ENCODE data around the gene LRAT.
"Not testable (repeated sequence)": the region's sequence is repeated elsewhere in the genome, so short reads cannot be mapped to it uniquely, and the experiment has no call there.

The LRAT gene

DNA sequence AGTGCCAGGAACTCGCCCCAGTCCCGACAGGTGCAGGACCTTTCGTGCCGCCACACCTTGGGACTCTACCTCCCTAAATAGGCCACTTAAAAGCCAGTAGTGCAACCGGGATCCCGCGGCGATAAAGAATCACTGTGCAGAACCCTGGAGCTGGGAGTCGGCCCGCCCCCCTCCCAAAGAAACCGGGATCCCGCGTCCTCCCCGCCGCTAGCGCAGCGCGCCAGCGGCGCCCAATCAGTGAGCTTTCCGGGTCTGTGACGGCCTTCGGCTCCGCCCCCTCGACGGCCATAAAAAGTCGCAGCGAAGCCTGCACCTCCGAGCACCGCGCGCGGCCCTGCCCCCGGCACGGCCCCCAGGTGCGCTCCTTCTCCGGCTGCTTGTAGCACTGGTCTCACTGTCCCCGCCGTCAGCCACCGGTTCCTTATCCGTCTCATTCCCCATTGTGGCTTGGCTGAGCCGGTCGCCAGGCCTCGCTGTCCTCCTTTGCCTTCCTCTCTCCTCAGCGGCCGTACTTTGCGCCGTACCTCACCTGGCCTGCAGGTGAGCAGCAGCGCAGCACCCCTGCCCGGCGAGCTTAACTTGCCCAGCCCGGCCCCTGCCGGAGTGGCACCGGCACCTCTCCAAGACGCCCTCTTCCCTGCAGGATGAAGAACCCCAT is at the start of gene LRAT:
Gene LRAT (plus strand): TSS at position 318 of the 658 bp plus-strand sequence. CDS start 327 bp downstream, at position 645.
- peak; percentile 33 for DNase-seq (ENCODE audit: low read depth, low spot score)
- no peak within 1 kb of the TSS for H3K27ac ChIP-seq

DNA sequence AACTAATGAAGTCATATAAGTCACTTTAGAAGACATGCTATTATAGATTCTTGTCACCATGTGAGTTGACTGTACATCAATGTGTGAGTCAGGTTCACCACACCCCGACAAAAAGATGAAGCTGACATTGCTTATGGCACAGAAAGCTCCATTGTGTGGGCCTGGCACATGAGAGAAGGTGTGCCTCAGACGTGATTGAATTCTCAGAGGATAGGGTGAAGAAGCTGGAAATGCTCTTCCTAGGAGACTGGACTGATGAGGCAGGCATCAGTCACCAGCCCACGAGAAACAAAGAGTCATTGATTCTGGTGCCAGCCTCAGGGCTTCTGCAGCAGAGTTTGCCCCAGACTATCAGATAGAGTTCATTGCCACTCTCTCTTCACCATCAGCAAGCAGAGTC is 35.9 kb upstream of the LRAT start:
- peak; percentile 96 for DNase-seq (ENCODE audit: low read depth, low spot score)
- peak overlapping the region; percentile 86 for H3K27ac ChIP-seq

GRCh38 chr4:154709550-154709949 is 34.2 kb upstream of the LRAT start:
- DNase-seq (ENCODE audit: low read depth, low spot score), result no peak
- peak overlapping the region; percentile 86 for H3K27ac ChIP-seq

DNA sequence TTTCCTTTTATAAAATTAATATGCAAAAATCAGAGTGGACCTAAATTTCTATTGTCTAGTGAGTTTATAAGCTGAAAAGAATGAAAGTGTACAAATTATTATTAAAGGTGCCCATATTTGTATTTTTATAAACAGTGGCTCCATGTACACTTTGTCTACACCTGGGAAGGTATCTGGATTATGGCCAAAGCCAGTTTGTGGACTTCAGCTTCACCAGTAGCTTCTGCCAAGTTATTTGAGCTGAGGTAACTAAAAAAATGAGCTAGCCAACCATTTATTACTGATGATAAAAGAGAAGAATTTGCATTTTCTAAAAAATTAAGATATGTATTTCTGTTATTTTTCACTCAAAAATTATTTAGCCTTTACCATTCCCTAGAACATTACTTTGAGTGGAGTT is 32.3 kb upstream of the LRAT start:
- H3K27ac ChIP-seq, result no peak overlapping the region
- no peak for DNase-seq (ENCODE audit: low read depth, low spot score)

DNA sequence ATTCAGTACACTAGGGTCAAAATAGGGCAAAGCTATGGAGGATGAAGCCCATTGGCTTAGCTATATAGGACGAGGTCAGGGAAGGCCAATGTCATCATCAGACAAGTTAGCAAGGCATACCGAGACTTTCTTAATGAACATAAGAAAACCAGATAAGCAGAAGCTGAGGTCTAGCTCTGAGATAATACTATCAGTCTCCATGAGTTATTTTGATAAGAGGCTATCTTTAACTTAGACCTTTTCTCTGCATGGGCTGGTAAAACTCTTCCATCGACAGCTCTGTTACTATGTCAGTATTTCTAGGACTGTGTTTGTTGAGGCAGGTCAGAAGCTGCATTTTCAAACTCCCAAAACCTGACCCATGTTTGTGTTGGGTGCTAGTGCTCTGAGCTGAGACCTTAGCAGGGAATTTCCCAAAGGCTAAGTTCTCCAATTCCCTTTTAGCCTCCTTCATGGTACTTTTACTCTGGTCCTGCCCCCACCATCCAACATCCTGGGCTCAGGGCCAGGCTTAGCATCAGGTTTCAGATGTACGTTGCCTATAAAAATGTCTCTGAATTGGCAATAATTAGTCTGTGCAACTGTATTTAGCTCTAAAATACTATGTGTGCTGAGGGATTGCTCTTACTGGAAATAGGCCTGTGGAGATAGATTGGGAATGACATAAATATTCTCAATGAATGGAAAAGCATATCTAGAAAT is 29.3 kb upstream of the LRAT start:
- no peak for DNase-seq (ENCODE audit: low read depth, low spot score)
- H3K27ac ChIP-seq, result no peak overlapping the region

- peak overlapping the region; percentile 98 for H3K27ac ChIP-seq
- peak; percentile 79 for DNase-seq (ENCODE audit: low read depth, low spot score)
These were observed 24.7 kb upstream of the LRAT start for GRCh38 chr4:154719087-154719486.

GRCh38 chr4:154720123-154720522 is 23.7 kb upstream of the LRAT start:
- peak; percentile 96 for DNase-seq (ENCODE audit: low read depth, low spot score)
- peak overlapping the region; percentile 98 for H3K27ac ChIP-seq

DNA sequence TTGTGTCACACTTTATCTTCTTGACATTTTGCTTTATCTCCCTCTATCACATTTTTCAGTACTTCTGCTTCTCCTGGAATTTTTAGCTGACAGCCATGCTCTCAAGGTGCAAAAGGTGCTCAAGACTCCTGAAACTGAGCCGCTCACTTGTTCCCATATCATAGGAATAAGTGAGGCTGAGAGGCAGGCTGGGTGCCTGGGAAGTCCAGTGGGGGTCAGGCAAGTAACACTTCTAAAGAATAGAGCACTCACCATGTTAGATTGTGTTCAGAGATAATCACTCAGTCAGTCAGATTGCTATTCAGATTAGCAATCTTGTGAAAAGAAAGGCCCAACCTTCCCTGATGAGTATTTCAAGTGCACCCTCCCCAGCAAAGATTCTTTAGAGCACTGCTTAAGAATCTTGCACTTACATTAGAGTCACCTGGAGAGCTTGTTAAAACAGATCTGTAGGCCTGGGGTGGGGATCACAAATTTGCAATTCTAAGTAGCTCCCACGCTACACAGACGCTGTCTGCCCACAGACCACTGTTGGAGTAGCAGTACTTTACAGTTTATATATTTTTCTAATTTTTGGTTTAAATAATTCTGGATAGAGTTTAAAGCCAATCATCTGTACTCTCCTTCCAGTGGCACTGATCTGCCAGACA is 23.1 kb upstream of the LRAT start:
- peak overlapping the region; percentile 98 for H3K27ac ChIP-seq
- no peak for DNase-seq (ENCODE audit: low read depth, low spot score)

DNA sequence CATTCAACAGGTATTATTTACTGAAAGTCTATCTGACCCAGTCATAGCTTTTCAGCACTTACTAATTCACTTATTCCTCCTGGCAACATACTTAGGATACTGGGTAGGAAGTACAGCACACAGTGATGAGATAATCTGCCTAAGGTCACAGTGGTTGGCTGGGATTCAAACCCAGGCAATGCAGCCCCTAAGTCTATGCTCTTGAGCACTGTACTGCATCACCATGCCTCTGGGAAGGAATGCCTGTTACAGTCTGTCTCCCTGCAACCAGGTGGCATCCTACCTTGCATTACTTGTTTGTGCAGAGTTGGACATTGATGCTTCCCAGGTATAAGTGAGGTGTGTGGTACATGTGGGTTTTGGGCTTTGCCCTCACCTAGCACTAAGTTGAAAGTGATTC is 21.5 kb upstream of the LRAT start:
- H3K27ac ChIP-seq, result peak overlapping the region; percentile 98
- DNase-seq (ENCODE audit: low read depth, low spot score), result peak; percentile 41

DNA sequence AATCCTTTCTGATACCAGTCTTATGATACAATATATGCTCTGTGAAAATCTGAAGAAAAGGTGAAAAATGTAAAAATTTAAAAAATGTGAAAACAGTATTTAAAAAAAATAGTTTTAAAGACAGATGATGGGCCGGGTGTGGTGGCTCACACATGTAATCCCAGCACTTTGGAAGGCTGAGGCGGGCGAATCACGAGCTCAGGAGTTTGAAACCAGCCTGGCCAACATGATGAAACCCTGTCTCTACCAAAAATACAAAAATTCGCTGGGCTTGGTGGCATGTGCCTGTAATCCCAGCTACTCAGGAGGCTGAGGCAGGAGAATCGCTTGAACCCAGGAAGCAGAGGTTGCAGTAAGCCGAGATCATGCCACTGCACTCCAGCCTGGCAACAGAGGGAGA is 20.2 kb upstream of the LRAT start:
- not testable (repeated sequence) for H3K27ac ChIP-seq; DNase-seq (ENCODE audit: low read depth, low spot score)

DNA sequence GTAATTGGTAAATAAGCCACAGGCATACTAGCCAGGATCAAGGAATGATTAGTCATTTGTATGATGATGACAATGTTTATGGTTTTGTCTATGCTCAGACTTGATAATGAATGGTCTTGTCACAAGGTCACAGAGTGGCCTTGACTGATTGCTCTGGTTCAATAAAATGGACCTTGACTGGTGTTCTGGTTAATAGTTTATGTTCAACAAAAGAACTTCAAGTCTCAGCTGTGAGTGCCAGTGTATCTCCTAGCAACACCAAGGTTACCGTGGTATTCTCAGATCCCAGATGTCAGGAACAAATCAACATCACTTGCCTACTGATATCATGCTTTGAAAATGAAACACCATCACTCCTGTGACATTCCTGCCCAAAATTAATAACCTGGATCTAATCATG is 16.3 kb upstream of the LRAT start:
- no peak for DNase-seq (ENCODE audit: low read depth, low spot score)
- H3K27ac ChIP-seq, result no peak overlapping the region

DNA sequence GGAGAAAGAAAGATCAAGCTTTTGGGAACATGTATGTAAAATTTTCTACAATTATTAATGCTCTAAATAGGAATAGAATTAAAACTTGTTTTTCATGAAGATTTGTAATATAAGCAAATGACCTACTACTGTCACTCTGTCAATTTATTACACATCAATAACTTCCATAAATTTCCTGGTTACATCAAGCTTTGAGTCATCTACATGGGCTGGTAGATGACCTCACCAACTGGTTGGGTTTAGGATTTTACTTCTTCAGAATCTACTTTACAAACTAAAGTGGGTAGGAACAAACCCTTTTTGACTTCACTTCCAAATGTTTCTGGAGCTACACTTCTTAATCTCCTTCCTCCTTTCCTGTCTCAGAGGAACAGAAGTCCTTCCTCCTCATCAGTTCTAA is 12.0 kb upstream of the LRAT start:
- H3K27ac ChIP-seq, result peak overlapping the region; percentile 62

DNA sequence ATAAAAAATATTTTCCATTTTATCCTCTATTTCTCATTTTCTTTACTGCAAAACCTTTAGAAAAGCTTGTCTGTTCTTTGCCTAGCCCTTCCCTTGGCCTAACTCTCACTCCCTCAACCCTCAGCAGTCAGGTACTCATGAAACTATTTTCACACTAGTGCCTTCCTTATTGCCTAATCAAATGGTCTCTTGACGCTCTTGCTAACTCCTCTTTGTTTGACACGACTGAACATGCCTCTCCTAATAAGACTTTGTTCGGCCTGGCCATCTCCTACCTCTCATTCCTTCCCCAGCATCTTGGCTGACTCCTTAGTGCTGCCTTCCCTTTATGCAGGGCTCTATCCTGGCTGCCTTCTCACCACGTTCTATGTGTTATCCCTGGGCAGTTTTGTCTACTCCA is 11.1 kb upstream of the LRAT start:
- peak overlapping the region; percentile 62 for H3K27ac ChIP-seq

More for the DNA sequence above, 12.0 kb upstream of the LRAT start:
- peak; percentile 22 for DNase-seq (ENCODE audit: low read depth, low spot score)

DNA sequence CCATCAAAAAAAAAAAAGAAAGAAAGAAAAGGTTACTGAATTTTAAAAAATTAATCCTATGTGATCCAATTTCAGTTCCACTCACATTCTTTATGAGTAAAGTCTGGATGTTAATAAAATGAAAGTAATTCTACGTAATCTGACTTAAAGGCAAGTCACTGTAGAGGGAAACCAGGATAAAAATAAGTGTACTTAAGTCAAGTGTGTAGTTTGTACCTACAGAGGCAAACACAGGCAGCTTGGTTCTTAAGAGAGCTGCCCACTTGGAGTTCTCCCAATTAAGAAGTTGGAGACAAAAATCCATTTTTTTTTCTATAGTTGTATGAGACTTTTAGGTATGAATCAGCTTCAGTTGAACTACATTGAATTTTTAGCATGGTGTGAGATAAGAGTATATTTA is 7.0 kb upstream of the LRAT start:
- DNase-seq (ENCODE audit: low read depth, low spot score), result no peak
- no peak overlapping the region for H3K27ac ChIP-seq

More for the DNA sequence above, 11.1 kb upstream of the LRAT start:
- peak; percentile 80 for DNase-seq (ENCODE audit: low read depth, low spot score)

DNA sequence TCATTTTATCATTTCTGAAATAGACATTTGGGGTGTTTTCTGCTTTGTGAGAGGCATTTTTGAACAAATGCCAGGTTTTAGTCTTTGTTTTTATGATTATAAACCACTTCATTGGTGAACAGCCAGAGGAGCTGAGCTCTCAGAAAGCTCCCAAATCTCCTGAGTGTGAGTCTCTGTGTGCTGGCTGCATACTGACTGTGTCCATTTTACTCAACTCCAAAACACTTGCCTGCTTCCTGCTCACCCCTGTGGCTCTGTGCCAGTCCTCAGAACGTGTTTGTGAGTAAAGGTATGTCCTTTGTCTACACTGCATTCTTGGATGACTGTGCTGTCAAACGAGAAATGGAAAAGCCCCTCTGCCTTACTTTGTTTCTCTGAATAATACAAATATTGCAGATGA is 5.4 kb upstream of the LRAT start:
- H3K27ac ChIP-seq, result peak overlapping the region; percentile 69
- DNase-seq (ENCODE audit: low read depth, low spot score), result peak; percentile 78

DNA sequence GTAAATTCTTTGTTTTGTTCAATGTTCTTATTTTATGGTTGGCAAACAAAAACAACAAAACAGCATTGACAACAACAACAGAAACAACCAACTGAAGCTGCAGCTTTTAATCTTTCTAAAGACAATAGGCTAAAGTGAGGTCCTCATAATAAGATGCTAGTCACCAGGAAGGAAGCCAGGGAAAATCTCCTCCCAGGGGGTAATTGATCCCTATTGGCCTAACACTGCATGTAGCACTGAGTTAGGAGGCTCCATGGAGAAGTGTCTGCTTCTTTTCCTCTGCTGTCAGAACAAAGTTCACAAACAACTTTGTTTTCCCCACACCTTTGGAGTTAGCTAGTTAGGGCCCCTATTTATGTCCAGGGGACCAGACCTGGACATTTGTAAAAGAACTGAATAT is 4.7 kb upstream of the LRAT start:
- no peak for DNase-seq (ENCODE audit: low read depth, low spot score)
- H3K27ac ChIP-seq, result peak overlapping the region; percentile 69

DNA sequence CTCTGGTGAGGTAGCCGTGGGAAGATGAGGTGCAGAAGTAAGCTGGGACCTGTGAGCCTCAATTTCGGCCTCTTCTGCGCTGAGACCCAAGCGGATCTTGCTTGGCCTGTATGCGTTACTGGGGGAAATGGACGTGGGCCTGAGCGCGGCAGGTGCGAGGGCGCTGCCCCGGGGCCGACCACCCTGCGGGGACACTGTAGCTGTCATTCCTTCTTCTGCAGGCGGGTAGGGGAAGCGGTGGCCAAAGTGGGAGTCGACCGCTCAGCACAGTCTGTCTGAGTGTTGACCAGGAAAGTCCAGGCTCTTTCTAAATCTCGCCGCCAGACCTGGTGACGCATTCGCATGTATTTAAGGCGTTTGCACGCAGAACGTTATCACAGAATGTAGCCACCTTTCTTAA is 3.3 kb upstream of the LRAT start:
- no peak for DNase-seq (ENCODE audit: low read depth, low spot score)
- H3K27ac ChIP-seq, result no peak overlapping the region

DNA sequence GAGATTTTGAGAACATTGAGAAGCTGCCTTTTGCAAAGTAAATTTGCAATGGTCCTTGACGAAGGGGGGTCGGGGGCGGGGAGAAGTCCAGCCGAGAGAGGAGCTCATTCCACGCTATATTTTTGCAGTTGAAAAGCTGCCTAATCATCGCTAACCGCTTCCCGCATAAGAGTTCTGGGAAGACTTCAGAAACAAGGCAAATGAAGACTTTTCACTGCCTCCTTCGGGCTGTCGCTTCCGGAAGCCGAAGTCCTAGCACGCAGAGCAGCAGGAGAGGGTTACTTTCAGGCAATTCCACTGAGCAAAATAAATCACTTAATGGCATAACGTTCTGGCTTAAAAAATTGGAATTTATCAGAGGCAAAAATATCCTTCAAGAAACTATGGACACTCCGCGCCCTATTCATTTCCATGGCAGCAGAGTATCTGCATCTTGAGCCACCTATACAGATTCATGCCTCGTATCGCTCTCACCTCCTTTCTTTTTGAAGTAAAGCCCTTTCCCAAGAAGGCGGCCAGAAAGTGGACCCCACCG is 2.6 kb upstream of the LRAT start:
- no peak overlapping the region for H3K27ac ChIP-seq
- DNase-seq (ENCODE audit: low read depth, low spot score), result no peak

DNA sequence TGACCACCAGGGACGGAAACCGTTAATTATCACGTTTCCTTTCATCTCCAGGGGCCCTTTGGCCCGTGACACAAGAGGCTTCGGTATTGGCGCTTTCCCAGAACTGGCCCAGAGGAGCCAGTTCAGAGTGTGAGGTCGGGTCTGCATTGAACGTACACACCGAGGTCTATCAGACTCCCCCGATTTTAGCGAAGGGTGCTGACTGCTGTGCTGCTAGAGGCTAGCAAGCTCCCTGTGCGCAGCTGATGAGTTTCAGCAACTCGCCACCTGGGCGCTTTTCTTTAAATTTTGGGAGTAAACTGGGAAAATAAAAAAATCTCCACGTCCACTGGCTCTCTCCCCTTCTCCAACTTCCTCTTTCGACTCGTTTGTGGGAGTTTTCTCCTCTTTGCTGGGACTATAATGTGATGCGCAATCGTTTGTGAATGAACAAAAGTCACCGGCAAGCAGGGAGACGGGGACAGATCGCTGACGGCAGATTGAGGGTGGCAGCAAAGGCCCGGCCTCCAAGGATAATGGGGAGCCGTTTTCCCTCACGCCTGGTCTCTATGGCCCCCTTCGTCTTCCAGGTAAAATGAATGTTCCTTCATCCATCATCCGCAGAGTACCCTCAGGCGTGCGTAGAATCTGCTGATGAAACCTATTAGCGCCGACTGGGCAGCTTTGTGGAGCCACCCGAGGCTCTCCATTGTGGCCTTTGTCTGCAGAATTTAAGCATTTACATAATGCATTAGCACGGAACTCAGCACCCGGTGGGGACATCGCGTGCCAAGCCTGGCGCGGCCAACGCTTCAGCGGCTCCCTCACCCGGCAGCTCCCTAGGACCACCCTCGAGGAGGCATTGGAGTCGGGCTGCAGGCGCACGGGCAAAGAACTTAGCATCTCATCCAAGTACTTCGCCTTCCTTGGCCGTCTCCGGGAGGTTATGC is 1.6 kb upstream of the LRAT start:
- DNase-seq (ENCODE audit: low read depth, low spot score), result no peak

DNA sequence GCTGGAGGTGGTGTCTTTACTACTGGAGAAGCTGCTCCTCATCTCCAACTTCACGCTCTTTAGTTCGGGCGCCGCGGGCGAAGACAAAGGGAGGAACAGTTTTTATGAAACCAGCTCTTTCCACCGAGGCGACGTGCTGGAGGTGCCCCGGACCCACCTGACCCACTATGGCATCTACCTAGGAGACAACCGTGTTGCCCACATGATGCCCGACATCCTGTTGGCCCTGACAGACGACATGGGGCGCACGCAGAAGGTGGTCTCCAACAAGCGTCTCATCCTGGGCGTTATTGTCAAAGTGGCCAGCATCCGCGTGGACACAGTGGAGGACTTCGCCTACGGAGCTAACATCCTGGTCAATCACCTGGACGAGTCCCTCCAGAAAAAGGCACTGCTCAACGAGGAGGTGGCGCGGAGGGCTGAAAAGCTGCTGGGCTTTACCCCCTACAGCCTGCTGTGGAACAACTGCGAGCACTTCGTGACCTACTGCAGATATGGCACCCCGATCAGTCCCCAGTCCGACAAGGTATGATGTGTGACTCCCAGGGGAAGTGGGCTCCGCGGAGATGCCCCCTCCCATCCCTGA is 634 bp downstream of the LRAT start:
- DNase-seq (ENCODE audit: low read depth, low spot score), result no peak
- no peak overlapping the region for H3K27ac ChIP-seq

More for the DNA sequence above, 1.6 kb upstream of the LRAT start:
- H3K27ac ChIP-seq, result no peak overlapping the region

Measured in epithelial cell of prostate (primary cell).